SK-N-SH treated with all-trans-retinoic acid at 6 μM for 48 hours (cell line): ENCODE data around the gene TRPV3.

Experiments
- BACH2 ChIP-seq: fragments of 250-450 bp; sonication (Bioruptor Pico); IDR thresholded peaks from 2 replicates; pipeline ENCODE4 v1.9.0; 2021; ENCODE audit warnings: mild to moderate bottlenecking, borderline replicate concordance
- OSR1 ChIP-seq: fragments of 250-450 bp; sonication (Bioruptor Pico); IDR thresholded peaks from 2 replicates; pipeline ENCODE4 v1.8.0; 2022; ENCODE audit warnings: moderate library complexity, mild to moderate bottlenecking, inconsistent platforms
- PATZ1 ChIP-seq: fragments of 250-450 bp; sonication (Bioruptor Pico); IDR thresholded peaks from 2 replicates; pipeline ENCODE4 v1.8.0; 2020; ENCODE audit warnings: mild to moderate bottlenecking, moderate library complexity, borderline replicate concordance
- TOX ChIP-seq: fragments of 250-450 bp; sonication (Bioruptor Pico); IDR thresholded peaks from 2 replicates; pipeline ENCODE4 v1.8.0; 2021; ENCODE audit warnings: mild to moderate bottlenecking, moderate library complexity, borderline replicate concordance
- ZFP30 ChIP-seq: fragments of 450-650 bp; formaldehyde crosslinking; IDR thresholded peaks from 2 replicates; pipeline ENCODE4 v1.5.0; 2022; ENCODE audit warnings: mild to moderate bottlenecking, moderate library complexity
- ZNF70 ChIP-seq: fragments of 450-650 bp; formaldehyde crosslinking; IDR thresholded peaks from 2 replicates; pipeline ENCODE4 v1.5.0; 2020; ENCODE audit warnings: mild to moderate bottlenecking, moderate library complexity
- ZNF8 ChIP-seq: fragments of 450-650 bp; formaldehyde crosslinking; IDR thresholded peaks from 2 replicates; pipeline ENCODE4 v1.5.0; 2020; ENCODE audit warnings: mild to moderate bottlenecking, moderate library complexity

GRCh38 chr17:3535253-3535995 lies 22.2 kb downstream of the TRPV3 start:
- TF ChIP-seq OSR1 (CRISPR knock-in tag) (no peak), PATZ1 (CRISPR knock-in tag) (no peak), BACH2 (CRISPR knock-in tag) (no peak), ZNF8 (CRISPR knock-in tag) (no peak), ZFP30 (CRISPR knock-in tag) (no peak), TOX (no peak), ZNF70 (CRISPR knock-in tag) (no peak)
